ENCODE measurements around the gene ATOX1.
"Not testable (repeated sequence)": the region's sequence is repeated elsewhere in the genome, so short reads cannot be mapped to it uniquely, and the experiment has no call there.

The ATOX1 gene

DNA sequence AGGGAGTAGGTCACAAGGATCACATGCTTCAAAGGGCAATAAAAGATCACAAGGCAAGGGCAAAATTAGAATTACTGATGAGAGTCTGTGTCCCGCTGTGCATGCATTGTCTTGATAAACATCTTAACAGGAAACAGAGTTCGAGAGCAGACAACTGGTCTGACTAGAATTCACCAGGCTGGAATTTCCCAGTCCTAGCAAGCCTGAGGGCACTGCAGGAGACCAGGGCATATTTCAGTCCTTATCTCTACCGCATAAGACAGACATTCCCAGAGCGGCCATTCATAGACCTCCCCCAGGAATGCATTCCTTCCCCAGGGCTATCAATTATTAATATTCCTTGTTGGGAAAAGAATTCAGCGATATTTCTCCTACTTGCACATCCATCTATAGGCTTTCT, 28.8 kb downstream of the ATOX1 start:
- DNase-seq = not testable (repeated sequence)

DNA sequence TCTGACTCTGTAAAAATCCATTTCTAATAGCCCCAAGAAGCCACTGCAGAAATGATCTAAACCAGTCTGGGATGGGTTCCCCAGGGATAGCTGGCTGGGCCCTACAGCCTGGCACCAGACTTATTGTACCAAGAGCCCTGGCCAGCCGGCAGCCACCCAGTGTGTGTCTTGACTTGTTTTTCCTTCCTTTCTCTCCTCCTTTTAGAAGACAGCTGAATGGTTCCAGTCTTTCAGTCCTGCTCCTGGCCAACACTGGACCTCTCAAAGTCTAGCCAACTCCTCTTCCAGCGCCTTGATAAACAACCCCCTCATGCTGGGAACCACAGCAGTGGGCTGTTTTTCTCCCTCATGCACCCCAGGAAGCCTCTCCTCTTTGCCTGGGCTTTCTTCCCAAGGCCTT, 34.1 kb downstream of the ATOX1 start:
- no peak for DNase-seq

DNA sequence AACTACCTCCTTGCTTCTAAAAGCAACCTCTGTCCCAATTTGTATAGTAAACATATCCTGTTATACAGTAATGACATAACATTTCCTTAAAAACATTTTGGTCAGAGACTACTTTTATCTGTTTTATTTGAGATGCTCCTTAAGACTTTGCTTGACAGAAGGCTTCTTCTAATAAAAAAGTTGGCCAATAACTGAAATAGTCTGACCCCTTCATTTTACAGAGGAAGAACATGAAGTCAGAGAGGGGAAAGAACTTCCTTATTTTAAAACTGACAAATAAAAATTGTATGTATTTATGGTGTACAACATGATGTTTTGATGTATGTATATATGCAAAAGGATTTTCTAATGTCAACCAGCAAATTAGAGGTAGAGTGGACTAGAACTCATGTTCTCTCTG, 35.9 kb downstream of the ATOX1 start:
- DNase-seq = no peak

DNA sequence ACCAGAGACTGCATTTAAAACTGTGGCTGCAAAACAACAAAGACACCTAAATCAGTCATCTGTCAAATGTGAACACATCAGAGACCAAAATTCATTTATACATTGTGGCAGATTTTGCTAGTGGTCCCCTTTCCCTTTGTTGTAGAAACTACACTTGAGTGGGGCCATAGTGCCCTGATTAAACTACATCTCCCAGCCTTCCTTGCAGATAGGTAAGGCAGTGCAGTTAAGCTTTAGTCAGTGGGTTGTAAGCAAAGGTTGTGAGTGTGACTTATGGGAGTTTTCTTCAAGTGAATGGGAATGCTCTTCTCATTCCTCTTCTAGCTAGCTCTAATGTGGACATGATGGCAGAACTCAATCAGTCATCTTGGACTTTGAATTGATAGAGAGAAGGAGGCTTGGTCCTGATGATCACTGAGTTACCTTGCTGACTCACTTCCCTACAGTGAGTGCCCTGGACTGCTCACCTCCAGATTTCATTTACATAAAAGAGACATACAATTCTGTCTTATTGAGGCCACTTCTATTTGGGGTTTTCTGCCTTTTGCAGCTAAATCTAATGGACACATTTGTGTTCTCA, 36.5 kb downstream of the ATOX1 start:
- DNase-seq = no peak

DNA sequence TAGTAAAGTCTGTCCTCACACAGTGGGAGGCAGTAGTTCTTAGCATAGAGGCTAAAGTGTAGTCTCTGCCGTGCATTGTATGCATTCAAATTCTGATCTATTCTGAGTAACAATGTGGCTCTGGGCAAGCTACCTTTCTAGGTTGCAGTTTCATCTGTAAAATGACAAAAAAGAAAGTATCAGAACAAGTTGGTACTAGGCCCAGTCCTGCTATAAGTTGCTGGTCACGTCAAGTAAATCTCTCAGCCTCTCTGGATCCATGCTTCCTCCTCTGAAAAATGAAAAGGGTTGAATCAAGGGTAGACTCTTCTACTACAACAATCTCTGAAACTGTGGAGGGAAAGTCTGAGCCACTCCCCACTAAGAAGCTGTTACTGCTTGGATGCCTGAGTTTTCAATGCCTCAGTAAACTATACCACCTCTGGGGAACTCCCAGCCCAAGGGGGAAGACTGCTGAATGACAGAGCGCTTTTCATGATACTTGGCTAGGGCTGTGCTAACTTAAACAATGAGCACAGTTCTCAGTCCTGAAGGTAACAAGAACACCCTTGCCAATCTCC, 37.3 kb downstream of the ATOX1 start:
- DNase-seq = no peak

GRCh38 chr5:151720215-151720614, 38.2 kb downstream of the ATOX1 start:
- no peak for DNase-seq

DNA sequence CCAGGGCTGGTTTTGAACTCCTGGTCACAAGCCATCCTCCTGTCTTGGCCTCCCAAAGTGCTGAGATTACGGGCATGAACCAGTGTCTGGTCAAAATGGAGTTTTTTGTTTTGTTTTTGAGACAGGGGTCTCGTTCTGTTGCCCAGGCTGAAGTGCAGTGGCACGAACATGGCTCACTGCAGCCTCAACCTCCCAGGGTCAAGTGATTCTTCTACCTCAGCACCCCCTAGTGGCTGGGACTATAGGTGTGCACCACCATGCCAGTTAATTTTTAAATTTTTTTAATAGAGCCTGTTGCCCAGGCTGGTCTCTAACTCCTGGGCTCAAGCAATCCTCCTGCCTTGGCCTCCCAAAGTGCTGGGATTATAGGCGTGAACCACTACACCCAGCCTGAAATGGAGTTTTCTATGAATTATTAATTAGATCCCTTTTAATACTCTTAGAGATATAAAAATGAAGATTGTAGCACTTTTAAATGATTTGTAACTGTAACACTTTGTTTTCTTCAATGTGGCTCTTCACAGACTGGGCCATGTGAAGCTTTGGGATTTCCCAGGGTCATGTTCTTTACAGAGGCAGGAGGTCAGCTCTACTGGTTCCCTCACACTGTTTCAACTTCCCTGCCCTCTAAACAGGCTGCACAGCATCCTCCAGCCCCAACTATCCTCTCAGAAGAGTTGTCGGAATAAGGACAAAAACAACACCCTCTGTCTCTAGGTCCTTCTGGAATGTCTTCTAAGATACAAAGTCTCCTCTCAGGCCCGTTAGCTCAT, 39.0 kb downstream of the ATOX1 start:
- DNase-seq = no peak

GRCh38 chr5:151718646-151719045, 39.8 kb downstream of the ATOX1 start:
- no peak for DNase-seq

DNA sequence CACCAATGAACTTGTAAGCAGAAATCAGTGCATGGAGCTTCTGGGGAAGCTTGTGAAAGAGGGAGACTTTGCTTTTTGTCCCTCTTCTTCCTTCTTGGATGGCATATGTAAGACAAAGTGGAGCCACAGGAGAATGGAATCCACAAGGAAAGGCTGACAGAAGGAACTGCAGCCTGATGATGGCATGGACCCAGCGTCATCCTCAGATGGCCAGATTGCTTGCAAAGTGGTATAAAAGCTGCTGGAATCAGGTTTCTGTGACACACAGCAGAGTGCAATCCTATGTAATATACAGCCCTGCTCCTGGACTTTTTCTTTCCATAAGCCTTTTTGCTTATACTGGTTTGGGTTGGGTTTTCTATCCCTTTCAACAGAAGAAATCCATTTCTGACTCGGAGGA, 40.3 kb downstream of the ATOX1 start:
- DNase-seq = no peak

GRCh38 chr5:151717416-151717815, 41.0 kb downstream of the ATOX1 start:
- DNase-seq = no peak

DNA sequence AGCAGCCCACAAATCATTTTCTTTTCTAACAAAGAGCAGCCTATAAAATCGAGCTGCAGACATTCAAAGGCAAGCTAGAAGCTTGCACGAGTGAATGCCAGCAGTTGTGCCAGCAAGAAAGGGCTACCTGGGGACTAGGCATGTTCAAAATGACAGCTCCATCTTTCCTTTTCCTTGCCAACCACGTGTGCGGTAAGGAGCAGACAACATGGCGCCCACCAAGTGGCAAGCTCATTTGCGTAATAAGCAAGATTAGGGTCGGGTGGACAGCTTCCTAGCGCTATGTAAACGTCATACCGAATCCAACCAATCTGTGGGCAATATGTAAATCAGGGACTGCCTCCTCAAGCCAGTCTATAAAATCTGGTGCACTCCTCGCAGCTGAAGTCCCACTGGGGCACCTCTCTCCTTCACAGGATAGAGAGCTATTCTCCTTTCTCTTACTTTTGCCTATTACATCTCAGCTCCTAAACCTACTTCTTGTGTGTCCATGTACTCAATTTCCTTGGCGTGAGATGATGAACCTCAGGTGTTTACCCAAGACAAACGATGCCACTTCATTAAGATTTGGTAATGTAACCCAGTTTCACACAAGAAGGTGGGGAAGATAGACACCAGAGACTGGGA, 49.2 kb downstream of the ATOX1 start:
- no peak for DNase-seq

- DNase-seq = no peak
Observed at GRCh38 chr5:151708126-151708525, 50.3 kb downstream of the ATOX1 start.

DNA sequence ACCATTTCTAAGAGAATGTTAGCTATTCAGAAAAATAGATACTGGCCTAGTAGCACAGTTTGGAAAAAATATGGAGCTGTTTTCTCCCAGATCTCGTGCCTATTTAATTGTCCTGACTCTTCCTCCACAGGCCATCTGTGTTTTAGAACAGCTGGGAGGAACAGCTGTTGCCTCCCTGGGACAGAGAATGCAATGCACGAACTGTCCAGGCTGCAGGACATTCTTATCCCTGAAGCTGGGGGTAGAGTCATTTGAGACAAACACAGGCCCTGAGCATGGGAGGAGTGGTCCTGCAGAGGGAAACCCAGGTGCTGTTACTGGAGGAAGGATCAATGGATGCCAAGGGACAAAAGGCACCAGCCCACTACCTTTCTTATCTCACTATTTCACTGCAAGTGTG, 50.9 kb downstream of the ATOX1 start:
- DNase-seq = no peak

- no peak for DNase-seq
Observed at GRCh38 chr5:151706906-151707305, 51.5 kb downstream of the ATOX1 start.

DNA sequence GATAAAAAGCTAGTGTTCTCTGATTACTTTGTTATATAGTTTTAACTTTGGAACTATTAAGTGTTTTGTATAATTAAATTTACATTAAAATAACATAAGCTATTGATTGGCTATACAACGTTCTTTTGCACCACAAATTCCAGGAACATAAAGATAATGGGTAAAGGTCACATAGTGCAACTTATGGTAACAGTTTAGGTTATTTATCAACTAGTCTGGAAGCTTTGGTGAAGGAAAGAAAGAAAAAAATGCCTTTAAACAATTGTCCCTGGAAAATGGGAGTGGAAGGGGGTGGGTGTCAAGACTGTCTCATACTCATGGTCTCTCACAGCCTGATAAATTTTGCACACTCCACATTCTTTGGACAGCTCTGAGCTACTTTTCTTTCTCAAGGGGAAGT, 54.7 kb downstream of the ATOX1 start:
- no peak for DNase-seq

DNA sequence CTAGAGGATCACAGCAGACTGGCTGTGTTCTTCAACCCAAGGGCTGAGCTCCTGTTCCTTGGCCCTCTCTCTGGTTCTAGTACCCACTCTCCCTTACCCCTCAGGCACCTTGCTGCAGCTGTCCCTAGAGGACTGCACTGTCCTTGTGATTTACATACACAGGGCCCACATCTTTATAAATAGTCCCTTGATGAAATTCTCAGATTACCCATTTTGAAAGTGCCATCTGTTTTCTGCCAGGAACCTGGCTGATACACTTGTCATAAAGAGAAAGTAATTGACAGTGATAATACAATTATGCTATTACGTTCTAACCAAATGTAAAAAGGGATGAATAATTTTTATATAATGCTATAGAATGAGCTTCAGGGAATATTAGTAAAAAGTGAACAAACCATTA, 55.2 kb downstream of the ATOX1 start:
- DNase-seq = no peak

GRCh38 chr5:151700820-151701219, 57.6 kb downstream of the ATOX1 start:
- DNase-seq = no peak

DNA sequence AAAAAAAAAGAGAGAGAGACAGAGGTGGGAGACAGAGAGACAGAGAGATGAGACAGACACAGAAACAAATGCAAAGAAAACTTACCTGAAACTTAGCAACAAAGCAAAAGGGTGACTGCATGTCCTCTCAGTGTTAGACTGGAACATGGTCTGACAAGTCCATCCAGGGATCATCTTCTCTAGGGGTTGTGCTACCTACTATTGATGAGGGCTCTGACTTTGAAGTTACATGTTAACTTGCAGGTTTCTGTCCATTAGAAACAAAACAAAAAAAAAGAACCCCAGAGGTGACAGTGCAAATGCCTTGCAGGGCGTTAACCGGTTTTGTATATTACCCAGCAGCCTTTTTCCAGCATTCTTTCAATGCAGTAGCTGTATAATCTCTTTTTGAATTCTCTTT, 58.1 kb downstream of the ATOX1 start:
- DNase-seq = no peak

GRCh38 chr5:151699071-151699901, 59.1 kb downstream of the ATOX1 start:
- no peak for DNase-seq

DNA sequence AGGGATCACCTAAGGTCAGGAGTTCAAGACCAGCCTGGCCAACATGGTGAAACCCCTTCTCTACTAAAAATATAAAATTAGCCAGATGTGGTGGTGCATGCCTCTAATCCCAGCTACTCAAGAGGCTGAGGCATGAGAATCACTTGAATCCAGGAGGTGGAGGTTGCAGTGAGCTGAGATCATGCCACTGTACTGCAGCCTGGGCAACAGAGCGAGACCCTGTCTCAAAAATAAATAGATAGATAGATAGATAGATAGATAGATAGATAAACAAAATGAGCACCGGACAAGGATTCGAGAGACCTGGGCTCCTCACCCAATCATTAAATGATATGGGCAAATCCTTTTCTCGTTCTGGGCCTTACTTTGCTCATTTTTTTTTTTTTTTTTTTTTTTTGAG, 60.4 kb downstream of the ATOX1 start:
- not testable (repeated sequence) for DNase-seq

- DNase-seq = no peak
Observed at GRCh38 chr5:151697452-151697851, 61.0 kb downstream of the ATOX1 start.

DNA sequence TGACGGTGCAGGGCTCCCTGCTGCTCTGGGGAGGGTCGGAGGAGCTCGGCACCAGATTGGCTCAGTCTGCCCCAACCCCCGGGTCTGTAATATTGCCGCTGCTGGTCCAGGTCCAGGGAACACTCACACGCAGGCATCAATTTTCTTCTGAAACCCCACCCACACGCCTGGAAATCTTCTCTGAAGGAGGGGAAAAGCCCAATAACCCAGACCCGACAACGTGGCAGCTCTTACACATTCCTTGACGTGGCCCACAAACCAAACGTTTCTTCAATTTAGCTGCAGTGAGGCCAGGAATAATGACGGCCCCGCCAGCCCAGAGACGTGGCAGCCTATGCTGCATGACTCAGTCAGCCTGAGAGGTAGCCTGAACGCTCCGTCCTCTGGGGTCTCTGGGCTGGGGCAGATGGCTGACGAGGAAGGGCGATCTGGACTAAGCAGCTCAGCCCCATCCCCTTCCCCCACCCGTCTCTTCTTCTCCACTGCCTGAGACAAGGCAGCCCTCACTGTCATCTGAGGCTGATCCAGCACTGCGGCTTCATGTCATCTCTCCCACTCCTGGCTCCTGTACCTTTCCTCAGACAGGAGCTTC, 61.9 kb downstream of the ATOX1 start:
- no peak for DNase-seq

DNA sequence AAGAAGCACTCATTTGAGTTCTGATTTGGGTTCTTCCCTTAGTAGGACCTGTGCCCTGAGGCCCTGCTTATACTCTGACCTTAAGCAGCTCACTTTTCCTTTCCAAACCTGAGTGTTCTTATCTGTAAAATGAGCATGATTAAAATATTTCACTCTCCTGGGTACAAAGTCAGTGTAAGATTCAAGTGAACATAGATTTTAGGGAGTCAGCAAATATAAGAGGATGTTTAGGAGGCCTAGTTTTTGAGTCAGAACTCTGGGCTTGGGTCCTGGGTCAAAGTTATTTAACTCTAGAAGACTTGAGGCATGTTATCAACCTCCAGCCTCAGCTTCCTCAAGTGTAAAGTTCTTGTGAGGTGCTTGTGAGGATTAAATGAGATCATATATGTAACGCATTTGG, 63.0 kb downstream of the ATOX1 start:
- DNase-seq = no peak

Measured in stimulated activated CD4-positive, alpha-beta T cell treated with anti-CD3 and anti-CD28 coated beads, Interleukin-12 subunit alpha, Interleukin-12 subunit beta, amount 100 ng/mL, for 4 hours (primary cell).